ENCODE results near the gene S100A11. TPM values are rescaled to one million over a fixed set of nuclear protein-coding genes. Genes with fewer than 3 reads are reported as not detected.

The S100A11 gene
- total RNA-seq, 1 experiment from 2014 or later, result 302 TPM

DNA sequence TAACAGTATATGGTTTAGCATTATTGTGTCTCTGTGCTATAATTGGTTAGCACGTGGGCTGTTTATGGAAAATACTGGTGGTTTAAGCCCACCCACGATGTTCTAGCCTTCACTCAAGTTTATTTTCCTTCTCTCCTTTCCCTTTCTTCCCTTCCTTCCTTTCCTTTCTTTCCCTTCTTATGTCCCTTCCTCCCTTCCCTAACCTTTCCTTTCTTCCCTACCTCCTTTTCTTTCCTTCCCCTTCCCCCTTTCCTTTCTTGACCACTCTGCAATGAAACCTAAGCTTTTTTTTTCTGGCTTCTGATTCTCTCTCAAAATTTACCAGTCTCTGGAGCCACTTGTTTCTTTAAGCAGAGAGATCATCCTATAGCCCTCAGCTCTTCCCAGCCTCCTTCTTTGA is 29.8 kb downstream of the S100A11 start:
- WGBS (ENCODE audit: extremely low coverage, insufficient read length, low lambda C conversion rate), result no CpG with 5 or more reads among the region's 2 CpGs
- no peak overlapping the region for H3K27ac Mint-ChIP-seq

More for the DNA sequence above, 29.8 kb downstream of the S100A11 start:
- peaks cover 10% of the 10 kb centered on the region for H3K27me3 Mint-ChIP-seq (ENCODE audit: low read depth)
- H2BK5ac ChIP-seq (ENCODE audit: insufficient read length, low read length), result no peak overlapping the region
- no peak overlapping the region for H3K4ac ChIP-seq (ENCODE audit: low read depth, low read length)
- TF ChIP-seq, protein P1, sequence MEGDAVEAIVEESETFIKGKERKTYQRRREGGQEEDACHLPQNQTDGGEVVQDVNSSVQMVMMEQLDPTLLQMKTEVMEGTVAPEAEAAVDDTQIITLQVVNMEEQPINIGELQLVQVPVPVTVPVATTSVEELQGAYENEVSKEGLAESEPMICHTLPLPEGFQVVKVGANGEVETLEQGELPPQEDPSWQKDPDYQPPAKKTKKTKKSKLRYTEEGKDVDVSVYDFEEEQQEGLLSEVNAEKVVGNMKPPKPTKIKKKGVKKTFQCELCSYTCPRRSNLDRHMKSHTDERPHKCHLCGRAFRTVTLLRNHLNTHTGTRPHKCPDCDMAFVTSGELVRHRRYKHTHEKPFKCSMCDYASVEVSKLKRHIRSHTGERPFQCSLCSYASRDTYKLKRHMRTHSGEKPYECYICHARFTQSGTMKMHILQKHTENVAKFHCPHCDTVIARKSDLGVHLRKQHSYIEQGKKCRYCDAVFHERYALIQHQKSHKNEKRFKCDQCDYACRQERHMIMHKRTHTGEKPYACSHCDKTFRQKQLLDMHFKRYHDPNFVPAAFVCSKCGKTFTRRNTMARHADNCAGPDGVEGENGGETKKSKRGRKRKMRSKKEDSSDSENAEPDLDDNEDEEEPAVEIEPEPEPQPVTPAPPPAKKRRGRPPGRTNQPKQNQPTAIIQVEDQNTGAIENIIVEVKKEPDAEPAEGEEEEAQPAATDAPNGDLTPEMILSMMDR (conservative IDR thresholded peaks at IDR 0.05), result no peak
- no peak overlapping the region for H3K4me3 Mint-ChIP-seq
- H3K4me1 Mint-ChIP-seq, result peaks cover 0 to under 1% of the 10 kb centered on the region in 2 experiments; a peak in 2 of 4 replicates
- H3K27ac ChIP-seq (ENCODE audit: insufficient read length, low read depth, low read length), result no peak overlapping the region
- no peaks in the 10 kb centered on the region for H3K36me3 Mint-ChIP-seq (ENCODE audit: insufficient read depth in 1 of 3, low read depth in 3 of 3)
- H3K14ac ChIP-seq (ENCODE audit: insufficient read depth, low read length), result no peak overlapping the region
- no peaks in the 10 kb centered on the region for H3K79me2 ChIP-seq (ENCODE audit: insufficient read depth, low read length)
- no peak overlapping the region for H4K8ac ChIP-seq (replicated peaks; ENCODE audit: insufficient read length, low read depth, low read length)
- no peak overlapping the region for H2BK20ac ChIP-seq (ENCODE audit: low read depth, low read length, poor library complexity, severe bottlenecking)
- no peaks in the 10 kb centered on the region for H3K23me2 ChIP-seq (ENCODE audit: insufficient read length, low read depth, low read length, poor library complexity, severe bottlenecking)
- no peaks in the 10 kb centered on the region for H3K4me1 ChIP-seq (ENCODE audit: insufficient read depth, low read length)
- H2BK12ac ChIP-seq (ENCODE audit: insufficient read length, low read depth, low read length), result no peak overlapping the region
- no peak overlapping the region for H3K56ac ChIP-seq (ENCODE audit: insufficient read length, low read depth, low read length)
- no peak overlapping the region for H4K91ac ChIP-seq (ENCODE audit: insufficient read length, low read depth, low read length)
- no peaks in the 10 kb centered on the region for H3K79me1 ChIP-seq (ENCODE audit: insufficient read depth, low read depth, low read length, poor library complexity, severe bottlenecking)
- no peak for DNase-seq
- H3K27me3 ChIP-seq (ENCODE audit: insufficient read depth, low read length), result no peaks in the 10 kb centered on the region
- H3K9me3 ChIP-seq (ENCODE audit: control insufficient read depth, low read depth, low read length), result no peaks in the 10 kb centered on the region
- no peak overlapping the region for H4K5ac ChIP-seq (ENCODE audit: insufficient read length, low read depth, low read length)
- no peak overlapping the region for H3T11ph ChIP-seq (ENCODE audit: low read length)
- H2AK5ac ChIP-seq (ENCODE audit: insufficient read length, low read length), result no peak overlapping the region
- no peak overlapping the region for H3K9ac ChIP-seq (ENCODE audit: extremely low read depth, insufficient read length, low read length)
- no peak overlapping the region for H2BK15ac ChIP-seq (ENCODE audit: low read depth, low read length)
- no peak overlapping the region for H3K23ac ChIP-seq (ENCODE audit: insufficient read length, low read depth, low read length)
- H3K9me3 Mint-ChIP-seq, result no peaks in the 10 kb centered on the region
- no peak overlapping the region for H3K18ac ChIP-seq (ENCODE audit: insufficient read length, low read depth, low read length)
- no peaks in the 10 kb centered on the region for H4K20me1 ChIP-seq (ENCODE audit: control insufficient read depth, insufficient read depth, insufficient read length)
- H3K4me2 ChIP-seq (ENCODE audit: insufficient read depth, insufficient read length, low read length), result no peak overlapping the region
- no peak overlapping the region for H2AFZ ChIP-seq (ENCODE audit: low read length)
- no peak overlapping the region for H2BK120ac ChIP-seq (ENCODE audit: low read depth, low read length, poor library complexity, severe bottlenecking)
